ENCODE measurements around the gene MYL10.
A peak's percentile ranks its signal among the peaks of the same experiment; 100 is the strongest.
"Not testable (repeated sequence)": the region's sequence is repeated elsewhere in the genome, so short reads cannot be mapped to it uniquely, and the experiment has no call there.

Gene MYL10

GRCh38 chr7:101618916-101619315 is 10.2 kb downstream of the MYL10 start:
- no peak for DNase-seq (ENCODE audit: low read depth in 2 of 2)

- no peak for DNase-seq (ENCODE audit: low read depth in 2 of 2)
Observed at GRCh38 chr7:101618207-101618839, 10.8 kb downstream of the MYL10 start.

GRCh38 chr7:101617451-101618206 is 11.5 kb downstream of the MYL10 start:
- DNase-seq (ENCODE audit: low read depth in 2 of 2) = no peak

GRCh38 chr7:101615446-101615845 is 13.7 kb downstream of the MYL10 start:
- DNase-seq (ENCODE audit: low read depth in 2 of 2) = no peak

GRCh38 chr7:101614939-101615302 is 14.2 kb downstream of the MYL10 start:
- DNase-seq (ENCODE audit: low read depth in 2 of 2) = no peak

GRCh38 chr7:101614098-101614938 is 14.8 kb downstream of the MYL10 start:
- DNase-seq (ENCODE audit: low read depth in 2 of 2) = no peak

- DNase-seq (ENCODE audit: low read depth in 2 of 2) = no peak
Observed at GRCh38 chr7:101612885-101613515, 16.1 kb downstream of the MYL10 start.

- DNase-seq (ENCODE audit: low read depth in 2 of 2) = no peak
Observed at GRCh38 chr7:101608772-101609713, 20.1 kb downstream of the MYL10 start.

GRCh38 chr7:101606498-101606923 is 22.6 kb downstream of the MYL10 start:
- no peak for DNase-seq (ENCODE audit: low read depth in 2 of 2)

- no peak for DNase-seq (ENCODE audit: low read depth in 2 of 2)
Observed at GRCh38 chr7:101605611-101606497, 23.2 kb downstream of the MYL10 start.

- DNase-seq (ENCODE audit: low read depth in 2 of 2) = not testable (repeated sequence)
Observed at GRCh38 chr7:101604934-101605332, 24.2 kb downstream of the MYL10 start.

- no peak for DNase-seq (ENCODE audit: low read depth in 2 of 2)
Observed at GRCh38 chr7:101604331-101604933, 24.7 kb downstream of the MYL10 start.

GRCh38 chr7:101602484-101603241 is 26.4 kb downstream of the MYL10 start:
- DNase-seq (ENCODE audit: low read depth in 2 of 2) = peak; percentile 11 to 24

GRCh38 chr7:101602082-101602481 is 27.0 kb downstream of the MYL10 start:
- no peak for DNase-seq (ENCODE audit: low read depth in 2 of 2)

GRCh38 chr7:101599787-101600186 is 29.3 kb downstream of the MYL10 start:
- no peak for DNase-seq (ENCODE audit: low read depth in 2 of 2)

- no peak for DNase-seq (ENCODE audit: low read depth in 2 of 2)
Observed at GRCh38 chr7:101598986-101599771, 29.9 kb downstream of the MYL10 start.

- DNase-seq (ENCODE audit: low read depth in 2 of 2) = no peak
Observed at GRCh38 chr7:101598422-101598985, 30.6 kb downstream of the MYL10 start.

- no peak for DNase-seq (ENCODE audit: low read depth in 2 of 2)
Observed at GRCh38 chr7:101597941-101598340, 31.2 kb downstream of the MYL10 start.

All from stimulated activated CD8-positive, alpha-beta memory T cell treated with anti-CD3 and anti-CD28 coated beads, Interleukin-15, amount 100 ng/mL, for 4 hours (primary cell).